H9 (cell line): Measurements from ENCODE around the gene IL16. TPM values are rescaled to one million over a fixed set of nuclear protein-coding genes. Genes with fewer than 3 reads are reported as not detected.

ENCODE experiments used
- DNase-seq: peaks from one replicate; pipeline ENCODE4 v3.0.0-alpha.2; 2017
- H2AFZ ChIP-seq: one replicate; pipeline ENCODE4 v1.6.1; 2013; ENCODE audit warnings: mild to moderate bottlenecking, low read length, control low read depth, moderate library complexity
- H2AK5ac ChIP-seq: 2 replicates; pipeline ENCODE4 v1.6.1; 2013; ENCODE audit warnings: low read length, control low read depth, mixed read lengths; ENCODE audit not compliant: insufficient read length
- H2BK120ac ChIP-seq: one replicate; pipeline ENCODE4 v1.6.1; 2013; ENCODE audit warnings: low read depth, mild to moderate bottlenecking, low read length, control low read depth, inconsistent platforms; ENCODE audit not compliant: poor library complexity, severe bottlenecking
- H2BK12ac ChIP-seq: 2 replicates; pipeline ENCODE4 v1.6.1; 2013; ENCODE audit warnings: low read length, control low read depth, mixed read lengths, low read depth; ENCODE audit not compliant: insufficient read length
- H2BK15ac ChIP-seq: 2 replicates; pipeline ENCODE4 v1.6.1; 2013; ENCODE audit warnings: low read depth, low read length, control low read depth
- H2BK20ac ChIP-seq: one replicate; pipeline ENCODE4 v1.6.1; 2013; ENCODE audit warnings: low read depth, mild to moderate bottlenecking, low read length, control low read depth, inconsistent platforms; ENCODE audit not compliant: poor library complexity, severe bottlenecking
- H2BK5ac ChIP-seq: 2 replicates; pipeline ENCODE4 v1.6.1; 2013; ENCODE audit warnings: low read length, control low read depth, mixed read lengths; ENCODE audit not compliant: insufficient read length
- H3K14ac ChIP-seq: 2 replicates; pipeline ENCODE4 v1.6.1; 2013; ENCODE audit warnings: low read length, control low read depth; ENCODE audit not compliant: insufficient read depth
- H3K18ac ChIP-seq: 2 replicates; pipeline ENCODE4 v1.6.1; 2013; ENCODE audit warnings: low read depth, mild to moderate bottlenecking, mixed read lengths, low read length, control low read depth; ENCODE audit not compliant: insufficient read length
- H3K23ac ChIP-seq: 2 replicates; pipeline ENCODE4 v1.6.1; 2013; ENCODE audit warnings: low read length, control low read depth, mixed read lengths, low read depth; ENCODE audit not compliant: insufficient read length
- H3K23me2 ChIP-seq: 2 replicates; pipeline ENCODE4 v1.6.1; 2013; ENCODE audit warnings: low read depth, mild to moderate bottlenecking, mixed read lengths, low read length, control low read depth; ENCODE audit not compliant: insufficient read length, poor library complexity, severe bottlenecking
- H3K27ac ChIP-seq: 2 replicates; pipeline ENCODE4 v1.5.1; 2013; ENCODE audit warnings: low read length, control low read depth, mixed read lengths, low read depth; ENCODE audit not compliant: insufficient read length
- H3K27me3 ChIP-seq: 2 replicates; pipeline ENCODE4 v1.6.1; 2013; ENCODE audit warnings: low read length, control low read depth, inconsistent platforms; ENCODE audit not compliant: insufficient read depth
- H3K4ac ChIP-seq: 2 replicates; pipeline ENCODE4 v1.6.1; 2013; ENCODE audit warnings: low read depth, mild to moderate bottlenecking, control low read depth, inconsistent platforms, low read length, moderate library complexity
- H3K4me1 ChIP-seq: 2 replicates; pipeline ENCODE4 v1.6.1; 2013; ENCODE audit warnings: low read length, control low read depth, inconsistent platforms; ENCODE audit not compliant: insufficient read depth
- H3K4me2 ChIP-seq: 2 replicates; pipeline ENCODE4 v1.6.1; 2013; ENCODE audit warnings: low read length, control low read depth, mixed read lengths; ENCODE audit not compliant: insufficient read length, insufficient read depth
- H3K56ac ChIP-seq: 2 replicates; pipeline ENCODE4 v1.6.1; 2013; ENCODE audit warnings: low read depth, mild to moderate bottlenecking, mixed read lengths, low read length, control low read depth; ENCODE audit not compliant: insufficient read length
- H3K79me1 ChIP-seq: 2 replicates; pipeline ENCODE4 v1.6.1; 2013; ENCODE audit warnings: low read depth, mild to moderate bottlenecking, moderate library complexity, low read length, control low read depth, inconsistent platforms; ENCODE audit not compliant: insufficient read depth, poor library complexity, severe bottlenecking
- H3K79me2 ChIP-seq: 2 replicates; pipeline ENCODE4 v1.6.1; 2013; ENCODE audit warnings: low read length, control low read depth, inconsistent platforms; ENCODE audit not compliant: insufficient read depth
- H3K9ac ChIP-seq: 2 replicates; pipeline ENCODE4 v1.6.1; 2013; ENCODE audit warnings: low read length, control low read depth, mixed read lengths; ENCODE audit not compliant: insufficient read length; ENCODE audit errors: extremely low read depth
- H3K9me3 ChIP-seq: one replicate; pipeline ENCODE4 v1.6.1; 2013; ENCODE audit warnings: low read depth, low read length, inconsistent platforms; ENCODE audit not compliant: control insufficient read depth
- H3T11ph ChIP-seq: one replicate; pipeline ENCODE4 v1.6.1; 2013; ENCODE audit warnings: mild to moderate bottlenecking, low read length, control low read depth, inconsistent platforms
- H4K20me1 ChIP-seq: one replicate; pipeline ENCODE4 v1.6.1; 2013; ENCODE audit not compliant: control insufficient read depth, insufficient read length, insufficient read depth
- H4K5ac ChIP-seq: 2 replicates; pipeline ENCODE4 v1.6.1; 2013; ENCODE audit warnings: low read depth, mild to moderate bottlenecking, mixed read lengths, low read length, control low read depth; ENCODE audit not compliant: insufficient read length
- H4K8ac ChIP-seq: replicated peaks from 2 replicates; pipeline ENCODE4 v1.6.1; 2013; ENCODE audit warnings: low read length, control low read depth, mixed read lengths, low read depth; ENCODE audit not compliant: insufficient read length
- H4K91ac ChIP-seq: 2 replicates; pipeline ENCODE4 v1.6.1; 2013; ENCODE audit warnings: low read depth, mild to moderate bottlenecking, moderate library complexity, mixed read lengths, low read length, control low read depth; ENCODE audit not compliant: insufficient read length
- H3K27ac Mint-ChIP-seq, 3 experiments: 2 replicates in 2 of 3; 3 replicates in 1 of 3; pipeline ENCODE4 v1.8.0; 2020 to 2021; ENCODE audit warnings: mixed read lengths in 3 of 3, mild to moderate bottlenecking in 1 of 3, moderate library complexity in 1 of 3
- H3K27me3 Mint-ChIP-seq: 2 replicates; pipeline ENCODE4 v1.8.0; 2021; ENCODE audit warnings: low read depth, mild to moderate bottlenecking, moderate library complexity, mixed read lengths
- H3K36me3 Mint-ChIP-seq, 3 experiments: 2 replicates in 2 of 3; 3 replicates in 1 of 3; pipeline ENCODE4 v1.8.0; 2020 to 2021; ENCODE audit warnings: low read depth in 3 of 3, mixed read lengths in 3 of 3; ENCODE audit not compliant: insufficient read depth in 1 of 3
- H3K4me1 Mint-ChIP-seq, 2 experiments: 2 replicates each; pipeline ENCODE4 v1.8.0; 2020; ENCODE audit warnings: mixed read lengths in 2 of 2
- H3K4me3 Mint-ChIP-seq, 2 experiments: 2 replicates in 1 of 2; 3 replicates in 1 of 2; pipeline ENCODE4 v1.8.0; 2020 to 2021; ENCODE audit warnings: mild to moderate bottlenecking in 2 of 2, mixed read lengths in 2 of 2, moderate library complexity in 1 of 2
- H3K9me3 Mint-ChIP-seq, 2 experiments: 2 replicates in 1 of 2; 3 replicates in 1 of 2; pipeline ENCODE4 v1.8.0; 2020; ENCODE audit warnings: mild to moderate bottlenecking in 2 of 2, mixed read lengths in 2 of 2, moderate library complexity in 1 of 2
- CTCF ChIP-seq: fragments of 200-600 bp; sonication (generic); conservative IDR thresholded peaks from 3 replicates; pipeline ENCODE4 v1.8.0; 2021; ENCODE audit warnings: antibody characterized with exemption, mild to moderate bottlenecking
- WGBS: extraction: QIAGEN DNeasy Blood & Tissue Kit; methylation state at CpG from one replicate; pipeline ENCODE4 v1.1.7; 2013; ENCODE audit warnings: missing lambda C conversion rate, low lambda C conversion rate, mixed read lengths; ENCODE audit not compliant: insufficient read length; ENCODE audit errors: extremely low coverage; 5-methylcytosine and 5-hydroxymethylcytosine counted together
- total RNA-seq: library from RNA; stranded (reverse); gene quantifications from 2 replicates; pipeline ENCODE4 v1.2.1, GENCODE V29; 2021

Gene IL16
- total RNA-seq, 1 experiment from 2014 or later: 0.28 TPM

- no peaks in the 10 kb centered on the region for H4K20me1 ChIP-seq
- DNase-seq: no peak
- H3K79me2 ChIP-seq: no peaks in the 10 kb centered on the region; the same call in 1 of the 2 replicates
- H2BK12ac ChIP-seq: no peak overlapping the region
- no peak overlapping the region for H3K23ac ChIP-seq
- no peak overlapping the region for H2BK15ac ChIP-seq
- no CpG with 5 or more reads among the region's 5 CpGs for WGBS
- no peak overlapping the region for H2BK5ac ChIP-seq
- no peak overlapping the region for H3K9ac ChIP-seq
- no peak overlapping the region for H3K27ac ChIP-seq
- H2BK120ac ChIP-seq: no peak overlapping the region
- H2AFZ ChIP-seq: no peak overlapping the region
- no peak overlapping the region for H2AK5ac ChIP-seq
- H3K56ac ChIP-seq: no peak overlapping the region
- H3K14ac ChIP-seq: no peak overlapping the region
- no peak overlapping the region for H3K18ac ChIP-seq
- no peak overlapping the region for H3K4me2 ChIP-seq
- no peaks in the 10 kb centered on the region for H3K9me3 ChIP-seq
- H3K4ac ChIP-seq: no peak overlapping the region
- H3K79me1 ChIP-seq: no peaks in the 10 kb centered on the region
- H4K91ac ChIP-seq: no peak overlapping the region
- H4K5ac ChIP-seq: no peak overlapping the region
- no peaks in the 10 kb centered on the region for H3K4me1 ChIP-seq
- H3T11ph ChIP-seq: no peak overlapping the region
- no peak overlapping the region for H4K8ac ChIP-seq
- H3K27me3 ChIP-seq: no peaks in the 10 kb centered on the region
- Mint-ChIP-seq H3K4me3 (no peak overlapping the region), H3K27me3 (peaks cover 4% of the 10 kb centered on the region), H3K4me1 (peaks cover 17 to 21% of the 10 kb centered on the region in 2 experiments), H3K27ac (no peak overlapping the region; a peak in 1 of 7 replicates), H3K36me3 (no peaks in the 10 kb centered on the region), H3K9me3 (no peaks in the 10 kb centered on the region)
- H2BK20ac ChIP-seq: no peak overlapping the region
- no peaks in the 10 kb centered on the region for H3K23me2 ChIP-seq
- no peak for TF ChIP-seq CTCF
These were observed 31.0 kb downstream of the IL16 start for GRCh38 chr15:81227716-81228115.
